ENCODE data around the gene TTC31. TPM values are rescaled to one million over a fixed set of nuclear protein-coding genes. Genes with fewer than 3 reads are reported as not detected.
"Not testable (repeated sequence)": the region's sequence is repeated elsewhere in the genome, so short reads cannot be mapped to it uniquely, and the experiment has no call there.

TTC31 gene
- polyA plus RNA-seq, 12 donors: 15.3 to 36.6 (median 19.2) TPM; not detected in 1

DNA sequence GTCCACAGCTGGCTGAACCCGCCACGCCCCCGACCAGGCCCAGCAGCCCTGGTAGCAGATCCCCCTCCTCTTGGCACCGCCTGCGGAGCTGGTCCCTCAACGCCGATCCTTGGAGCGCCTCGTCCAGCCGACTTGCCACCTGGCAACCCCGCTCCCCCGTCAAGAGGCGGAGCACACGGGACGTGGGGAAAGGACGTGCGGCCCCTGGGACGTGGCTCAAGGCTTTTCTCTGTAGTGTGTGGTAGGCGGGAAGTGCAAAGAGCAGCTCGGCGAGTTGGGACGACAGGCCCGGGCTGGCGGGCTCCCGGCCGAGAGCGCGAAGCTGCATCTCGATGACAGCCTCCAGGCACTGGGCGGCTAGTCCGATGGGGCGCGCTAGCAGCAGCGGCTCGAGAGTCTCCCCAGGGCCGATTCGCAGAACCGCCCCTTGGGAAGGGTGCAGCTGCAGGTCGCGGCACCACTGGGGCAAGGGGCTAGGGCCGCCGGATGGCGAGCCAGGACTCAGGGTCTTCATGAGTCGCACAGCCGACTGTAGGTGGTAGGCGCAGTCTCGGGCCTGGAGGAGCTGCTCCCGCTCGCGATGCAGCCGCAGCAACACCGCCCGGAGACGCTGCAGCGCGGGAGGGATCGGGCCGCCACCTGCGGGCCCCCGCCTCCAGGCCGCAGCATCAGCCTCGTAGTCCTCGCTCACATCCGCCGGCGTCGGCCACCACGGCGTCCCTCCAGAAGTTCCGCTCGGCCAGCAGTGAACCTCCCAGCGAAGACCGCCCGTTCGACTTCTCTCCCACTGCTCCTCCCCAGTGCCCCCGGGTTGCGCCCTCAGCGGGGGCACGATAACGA, 700 bp upstream of the TTC31 start:
- no peak for DNase-seq

DNA sequence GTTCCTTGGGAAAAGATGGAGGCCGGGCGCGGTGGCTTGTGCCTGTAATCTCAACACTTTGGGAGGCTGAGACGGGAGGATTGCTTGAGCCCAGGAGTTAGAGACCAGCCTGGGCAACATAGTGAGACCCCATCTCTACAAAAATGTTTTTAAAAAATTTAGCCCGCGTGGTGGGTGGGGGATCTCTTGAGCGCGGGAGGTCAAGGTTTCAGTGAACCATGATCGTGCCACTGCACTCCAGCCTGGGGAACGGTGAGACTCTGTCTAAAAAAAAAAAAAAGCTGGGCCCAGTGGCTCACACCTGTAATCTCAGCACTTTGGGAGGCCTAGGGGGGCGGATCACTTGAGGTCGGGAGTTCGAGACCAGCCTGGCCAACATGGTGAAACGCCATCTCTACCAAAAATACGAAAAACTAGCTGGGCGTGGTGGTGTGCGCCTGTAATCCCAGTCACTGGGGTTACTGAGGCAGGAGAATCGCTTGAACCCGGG, 839 bp downstream of the TTC31 start:
- DNase-seq: not testable (repeated sequence)

DNA sequence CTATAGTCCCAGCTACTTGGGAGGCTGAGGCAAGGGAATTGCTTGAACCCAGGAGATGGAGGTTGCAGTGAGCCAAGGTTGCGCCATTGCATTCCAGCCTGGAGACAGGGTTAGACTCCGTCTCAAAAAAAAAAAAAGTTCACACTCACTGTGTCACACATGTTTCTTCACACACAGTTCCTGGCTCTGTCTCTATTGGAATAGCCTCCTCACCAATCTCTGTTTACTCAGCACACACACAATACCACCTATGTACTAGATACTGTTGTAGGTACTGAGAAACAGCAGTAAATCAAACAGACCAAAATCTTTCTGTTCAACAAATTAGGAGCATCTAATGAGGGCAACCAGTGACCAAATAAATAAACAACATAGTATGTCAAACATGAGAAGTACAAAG, 3.3 kb downstream of the TTC31 start:
- no peak for DNase-seq

DNA sequence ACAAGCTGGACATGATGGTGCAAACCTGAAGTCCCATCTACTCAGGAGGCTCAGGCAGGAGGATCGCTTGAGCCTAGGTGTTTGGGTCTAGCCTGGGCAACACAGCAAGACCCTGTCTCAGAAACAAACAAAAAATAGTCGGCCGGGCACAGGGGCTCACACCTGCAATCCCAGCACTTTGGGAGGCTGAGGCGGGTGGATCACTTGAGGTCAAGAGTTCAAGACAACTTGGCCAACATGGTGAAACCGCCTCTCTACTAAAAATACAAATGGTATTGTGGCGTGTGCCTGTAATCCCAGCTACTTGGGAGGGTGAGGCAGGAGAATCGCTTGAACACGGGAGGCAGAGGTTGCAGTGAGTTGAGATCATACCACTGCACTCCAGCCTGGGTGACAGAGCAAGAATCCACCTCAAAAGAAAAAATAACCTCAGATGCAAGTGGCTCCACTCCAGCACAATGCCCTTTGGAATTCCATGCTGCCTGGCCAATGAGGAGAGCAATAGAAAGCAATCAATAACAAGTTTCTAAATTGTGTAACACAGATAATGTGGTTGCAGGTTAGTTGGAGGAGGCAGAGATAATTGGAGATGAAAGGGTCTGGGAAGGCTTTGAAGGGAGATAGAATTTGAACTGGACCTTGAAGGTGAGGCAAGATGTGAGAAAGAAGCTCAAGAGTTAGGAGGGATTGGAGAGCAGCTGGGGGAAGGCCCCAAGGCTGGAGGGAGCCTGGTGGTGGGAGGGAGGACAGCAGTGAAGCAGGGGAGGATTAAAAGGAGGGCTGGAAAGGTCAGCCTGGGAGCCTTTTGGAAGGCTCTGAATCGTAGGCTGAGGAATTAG, 6.0 kb downstream of the TTC31 start:
- DNase-seq: no peak

DNA sequence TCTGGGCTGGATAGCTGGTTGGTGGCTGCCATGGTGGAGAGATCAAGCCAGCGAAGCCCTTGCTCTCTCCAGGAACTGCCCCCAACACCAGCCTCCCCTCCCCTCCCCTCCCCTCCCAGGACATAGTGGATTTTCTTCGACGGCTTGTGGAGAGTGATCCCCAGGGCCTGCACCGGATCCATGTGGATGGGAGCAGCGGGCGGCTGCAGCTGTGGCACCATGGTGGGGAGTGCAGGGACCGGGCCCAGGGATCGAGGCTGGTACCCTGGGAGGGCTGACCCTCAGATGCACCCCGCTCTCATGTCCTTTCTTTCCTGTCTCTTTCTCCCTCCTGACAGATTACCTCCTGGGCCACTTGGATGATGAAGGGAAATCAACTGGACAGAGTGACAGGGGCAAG, 7.0 kb downstream of the TTC31 start:
- DNase-seq: no peak

DNA sequence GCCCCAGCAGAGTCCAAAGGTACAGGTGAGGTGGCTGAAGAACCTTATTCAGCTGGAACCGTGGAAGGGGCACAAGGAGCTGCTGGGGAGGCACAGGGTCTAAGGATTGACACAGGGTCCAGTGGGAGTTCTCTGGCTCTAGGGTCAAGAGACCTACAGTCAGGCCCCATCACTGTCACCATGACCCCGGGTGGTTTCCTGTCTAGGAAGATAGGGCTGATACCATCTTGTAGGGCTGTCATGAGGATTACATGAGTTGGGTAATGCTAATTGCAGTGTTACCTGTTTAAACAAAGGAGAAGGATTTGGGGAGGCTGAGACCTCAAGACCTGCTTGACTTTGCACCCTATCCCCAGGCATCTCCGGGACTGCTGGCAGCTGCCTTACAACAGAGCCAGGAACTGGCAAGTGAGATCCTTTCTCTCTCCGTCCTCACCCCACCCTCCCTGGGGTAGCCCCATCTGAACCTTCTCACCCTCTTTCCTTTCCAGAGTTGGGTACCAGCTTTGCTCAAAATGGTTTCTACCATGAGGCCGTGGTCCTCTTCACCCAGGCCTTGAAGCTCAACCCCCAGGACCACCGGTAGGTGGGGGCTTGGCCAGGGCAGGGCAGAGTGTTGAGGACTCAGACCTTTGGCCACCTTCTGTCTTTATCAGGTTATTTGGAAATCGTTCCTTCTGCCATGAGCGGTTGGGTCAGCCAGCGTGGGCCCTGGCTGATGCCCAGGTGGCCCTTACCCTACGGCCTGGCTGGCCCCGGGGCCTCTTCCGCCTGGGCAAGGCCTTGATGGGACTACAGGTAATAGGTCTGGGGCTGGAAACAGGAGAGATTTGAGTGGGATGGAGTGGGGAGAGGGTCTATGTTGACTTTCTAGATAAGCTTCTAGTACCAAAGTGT, 9.0 kb downstream of the TTC31 start:
- no peak for DNase-seq

DNA sequence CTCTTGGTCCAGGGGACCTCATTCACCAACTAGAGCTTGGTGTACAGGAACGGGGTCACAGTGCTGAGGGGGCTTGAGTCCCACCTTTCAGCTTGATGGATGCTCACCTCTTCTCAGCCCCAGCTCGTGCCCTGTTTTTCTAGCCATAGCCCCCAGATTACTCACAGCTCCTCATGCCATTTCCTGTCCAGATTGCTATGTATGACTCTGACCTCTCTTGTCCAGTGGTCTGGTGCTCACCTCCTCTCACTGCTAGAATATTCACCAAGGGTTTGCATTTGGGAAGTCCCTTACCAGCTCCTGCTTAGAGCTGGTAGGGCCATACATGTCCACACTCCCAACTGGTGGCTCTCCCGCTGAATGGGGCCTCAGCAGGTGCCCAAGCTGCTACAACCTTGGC, 10.7 kb downstream of the TTC31 start:
- no peak for DNase-seq

DNA sequence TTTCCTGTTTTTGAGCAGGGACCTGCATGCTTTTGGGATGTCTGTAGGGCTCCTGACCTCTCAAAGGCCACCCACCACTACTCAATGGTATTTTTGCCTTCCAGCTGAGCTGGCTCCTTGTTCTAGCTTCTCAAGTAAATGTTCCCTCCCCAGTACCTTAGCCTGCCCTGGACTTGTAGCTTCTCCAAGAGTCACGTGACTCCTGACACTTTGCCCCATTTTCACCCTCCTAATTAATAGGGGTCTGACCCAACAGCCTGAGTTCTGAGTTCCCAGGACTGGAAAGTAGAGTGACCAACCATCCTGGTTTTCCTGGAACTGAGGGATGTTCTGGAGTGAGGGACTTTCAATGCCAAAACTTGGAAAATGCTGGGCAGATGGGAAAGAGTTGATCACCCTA, 12.6 kb downstream of the TTC31 start:
- no peak for DNase-seq

DNA sequence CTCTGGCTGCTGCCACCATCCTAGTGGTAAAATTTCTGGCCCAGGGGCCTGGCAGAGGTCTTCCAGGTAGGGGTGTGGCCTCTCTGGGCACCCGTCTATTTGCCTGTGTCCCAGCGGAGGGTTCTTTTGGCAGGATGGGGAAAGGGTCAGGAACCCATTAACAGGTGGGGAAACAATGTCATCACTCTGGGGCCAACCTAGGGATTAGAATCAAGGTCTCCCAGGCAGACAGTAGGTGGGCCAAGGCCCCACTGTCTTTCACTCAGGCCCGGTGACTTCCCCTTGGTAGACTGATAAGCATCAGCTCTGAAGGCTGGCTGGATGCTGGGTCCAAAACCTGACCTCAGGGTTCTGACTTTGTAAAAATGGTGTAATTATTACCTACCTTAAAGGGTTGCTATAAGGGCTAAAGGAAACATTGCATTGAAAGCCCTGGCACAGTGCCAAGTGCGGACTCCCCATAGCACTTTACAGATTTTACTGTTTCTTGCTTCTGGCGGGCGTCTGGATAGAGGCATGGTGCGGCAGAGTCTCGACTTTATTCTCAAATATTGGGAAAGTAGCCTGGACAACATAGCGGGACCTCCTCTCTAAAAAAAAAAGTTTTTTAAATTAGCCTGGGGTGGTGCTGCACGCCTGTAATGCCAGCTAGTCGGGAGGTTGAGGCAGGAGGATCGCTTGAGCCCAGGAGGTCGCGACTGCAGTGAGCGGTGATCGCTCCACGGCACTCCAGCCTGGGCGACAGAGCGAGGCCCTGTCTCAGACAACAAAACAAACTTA, 14.3 kb downstream of the TTC31 start:
- no peak for DNase-seq

DNA sequence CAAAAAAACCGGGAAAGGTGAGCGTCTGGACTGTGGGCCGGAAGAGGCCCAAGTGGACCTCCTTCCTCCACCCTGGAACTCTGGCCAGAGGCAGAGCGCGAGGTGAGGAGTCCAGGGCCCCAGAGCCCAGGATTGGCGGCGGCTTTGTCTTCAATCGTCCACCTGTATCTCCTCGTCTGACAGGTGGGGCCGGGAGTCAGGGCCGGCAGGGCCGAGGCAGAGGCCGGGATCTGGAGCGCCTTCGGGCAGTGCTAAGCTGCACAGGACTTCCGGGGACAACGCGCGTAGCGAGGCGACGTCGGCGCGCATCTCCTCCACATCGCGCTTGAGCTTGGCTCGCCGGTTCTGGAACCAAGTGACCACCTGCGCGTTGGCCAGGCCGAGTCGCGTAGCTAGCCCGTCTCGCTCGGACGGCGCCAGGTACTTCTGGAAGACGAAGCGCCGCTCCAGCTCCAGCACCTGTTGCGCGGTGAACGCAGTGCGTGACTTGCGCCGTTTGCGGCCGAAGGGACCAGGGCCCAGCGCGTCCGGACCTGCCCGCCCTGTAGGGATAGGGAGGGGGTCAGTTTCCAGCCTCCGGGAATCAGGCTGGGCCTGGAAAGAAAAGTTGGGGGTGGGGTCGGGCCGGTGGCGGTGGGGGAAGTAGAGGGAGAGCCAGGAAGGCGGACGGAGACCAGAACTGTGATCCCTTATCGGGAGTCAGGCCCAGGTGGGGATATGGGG, 15.1 kb downstream of the TTC31 start:
- no peak for DNase-seq

DNA sequence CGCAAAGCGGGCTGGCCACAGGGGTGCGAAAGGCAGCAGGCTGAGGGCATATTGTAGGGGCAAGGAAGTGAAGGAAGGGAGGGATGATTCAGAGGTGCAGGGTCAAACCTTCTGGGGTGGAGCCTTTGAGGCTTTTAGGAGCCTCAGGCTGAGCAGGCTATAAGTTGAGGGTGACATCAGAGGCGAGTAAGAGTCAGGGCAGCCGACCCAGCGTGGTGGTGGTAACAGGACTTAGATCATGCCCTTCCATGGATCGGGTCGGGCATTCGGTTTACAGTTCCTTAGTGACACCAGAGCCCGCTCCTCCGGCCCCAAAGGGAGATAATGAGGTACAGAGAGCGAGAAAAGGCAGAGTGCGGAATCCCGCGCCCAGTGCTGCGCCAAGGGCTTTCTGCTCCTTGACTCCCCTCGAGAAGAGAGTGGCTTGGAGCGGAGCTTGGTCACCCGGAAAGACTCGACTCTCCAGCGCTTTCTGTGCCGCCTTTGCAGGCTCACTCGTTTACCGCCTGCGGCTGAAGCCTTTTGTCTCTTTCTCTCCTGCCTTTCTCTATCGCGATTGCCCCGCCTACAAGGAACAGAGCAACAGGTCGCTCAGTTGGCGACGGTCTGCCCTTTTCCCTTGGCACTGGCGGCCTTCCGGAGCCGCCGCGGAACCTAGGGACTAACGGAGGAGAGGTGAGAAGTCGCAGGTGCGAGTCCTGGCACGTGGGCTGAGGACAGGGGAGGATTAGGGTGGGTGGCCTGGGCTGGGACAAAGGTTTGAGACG, 15.8 kb downstream of the TTC31 start:
- no peak for DNase-seq

DNA sequence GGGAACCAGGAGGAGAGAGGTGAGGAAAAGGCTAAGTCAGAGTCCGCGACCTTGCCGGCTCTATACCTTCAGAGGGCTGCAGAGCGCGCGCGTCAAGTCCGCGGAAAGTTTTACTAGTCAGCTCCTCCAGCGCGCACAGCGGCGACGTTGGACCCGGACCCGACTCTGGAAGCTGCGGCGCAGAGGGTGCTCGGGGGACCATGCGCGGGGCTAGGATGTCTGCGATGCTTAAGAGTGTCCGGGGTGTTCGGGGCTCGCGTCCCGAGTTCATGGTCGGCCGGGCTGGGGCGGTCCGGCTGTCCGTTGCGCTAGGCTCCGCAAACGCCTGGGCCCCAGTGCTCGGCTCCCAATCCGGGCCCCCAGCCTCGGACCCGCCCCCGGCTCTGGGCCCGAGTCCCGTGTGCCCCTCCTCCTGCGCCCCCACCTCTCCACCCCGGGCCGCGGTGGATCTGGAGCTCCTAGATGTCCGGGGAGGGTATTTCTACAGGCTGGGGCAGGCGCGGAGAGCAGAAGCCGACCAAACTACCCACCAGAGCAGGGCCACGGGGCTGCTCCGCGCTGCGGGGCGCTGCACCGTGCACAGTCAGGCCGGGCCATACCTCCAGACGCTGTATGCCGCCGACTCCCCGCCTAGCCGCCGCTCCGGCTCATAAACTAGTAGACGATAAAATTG, 16.5 kb downstream of the TTC31 start, which contains the start of gene LBX2:
Gene LBX2, minus strand, starts transcription at position 337 of the 673 bp plus-strand sequence. Its CDS starts 66 bp downstream, at position 271.
- no peak for DNase-seq

DNA sequence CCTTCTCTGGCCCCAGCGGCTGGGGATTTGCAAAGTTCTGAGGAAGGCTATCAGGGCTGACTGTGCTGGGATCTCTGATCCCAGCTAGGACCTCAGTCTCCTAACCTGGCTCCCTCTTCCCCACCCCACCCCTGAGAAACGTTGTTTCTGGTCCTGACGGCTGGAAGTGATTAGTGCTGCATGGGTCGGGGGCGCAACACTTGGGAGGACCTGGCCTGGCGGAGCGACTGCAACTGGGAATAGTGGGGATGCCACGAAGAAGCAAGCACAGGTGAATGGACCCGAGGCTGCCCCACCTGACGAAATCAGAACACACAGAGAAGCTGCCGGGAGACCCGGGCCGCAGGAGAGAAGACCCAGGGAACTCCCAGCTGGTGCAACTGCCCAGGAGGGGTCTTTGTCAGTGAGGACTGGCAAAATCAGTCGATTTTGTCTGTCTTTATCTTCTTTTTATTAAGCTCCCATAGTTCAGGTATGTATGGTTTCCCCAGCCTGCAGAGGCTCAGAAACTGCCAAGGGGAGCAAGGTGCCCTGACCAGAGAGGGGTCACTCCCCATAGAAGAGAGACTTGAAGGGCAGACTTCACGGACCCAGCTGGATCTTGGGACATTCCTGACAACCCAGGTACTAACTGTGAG, 17.2 kb downstream of the TTC31 start:
- no peak for DNase-seq

DNA sequence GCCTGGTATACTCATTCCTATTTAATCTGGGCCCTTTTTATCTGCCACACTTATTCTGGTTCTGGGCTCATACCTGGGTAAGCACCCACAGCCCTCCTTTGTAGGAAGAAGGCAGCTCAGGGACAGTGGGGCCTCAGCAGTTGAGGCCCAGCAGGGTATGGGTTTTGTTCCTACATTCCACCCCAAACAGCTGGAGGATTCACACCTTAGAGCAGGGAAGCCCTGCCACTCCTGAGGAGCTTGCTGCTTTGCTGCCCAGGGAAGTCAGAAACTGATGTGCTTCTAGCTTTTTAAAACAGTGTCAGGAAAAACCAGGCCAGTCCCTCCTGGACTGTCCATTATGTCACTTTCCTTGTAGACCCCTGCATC, 17.7 kb downstream of the TTC31 start:
- DNase-seq: no peak

DNA sequence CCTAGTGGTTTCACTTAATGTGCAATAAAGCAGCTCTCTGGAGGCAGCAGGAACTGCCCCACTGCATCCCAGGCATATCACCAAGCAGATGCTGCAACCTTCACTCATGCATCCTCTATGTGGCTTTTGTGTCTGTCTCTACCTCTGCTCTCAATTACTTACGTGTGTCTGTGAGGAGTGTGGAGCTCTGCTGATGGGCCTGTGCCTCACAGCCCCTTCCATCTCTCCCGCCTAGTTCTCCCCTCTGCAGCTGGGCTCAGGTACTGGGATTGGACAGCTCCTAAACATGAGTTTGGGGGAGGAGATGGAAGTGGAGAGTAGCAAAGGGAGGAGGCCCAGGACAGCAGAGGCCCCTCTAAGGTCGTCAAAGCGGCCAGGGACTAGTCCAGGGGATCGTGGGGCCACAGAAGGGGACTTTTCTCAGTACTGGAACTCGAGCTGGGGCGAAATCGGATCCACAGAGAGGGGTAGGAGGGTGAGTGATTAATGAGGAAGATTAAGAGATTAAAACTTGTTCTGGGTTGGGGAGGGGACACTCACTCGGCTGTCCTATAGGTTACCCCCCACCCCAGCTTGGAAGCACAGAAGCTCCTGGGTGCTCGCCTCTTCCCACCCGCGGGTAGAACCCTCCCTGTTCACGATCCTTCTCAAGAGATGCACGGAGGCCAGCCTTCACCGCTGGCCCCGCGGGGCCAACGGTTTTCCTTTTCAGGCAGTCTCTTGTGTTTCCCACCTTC, 18.6 kb downstream of the TTC31 start:
- no peak for DNase-seq

DNA sequence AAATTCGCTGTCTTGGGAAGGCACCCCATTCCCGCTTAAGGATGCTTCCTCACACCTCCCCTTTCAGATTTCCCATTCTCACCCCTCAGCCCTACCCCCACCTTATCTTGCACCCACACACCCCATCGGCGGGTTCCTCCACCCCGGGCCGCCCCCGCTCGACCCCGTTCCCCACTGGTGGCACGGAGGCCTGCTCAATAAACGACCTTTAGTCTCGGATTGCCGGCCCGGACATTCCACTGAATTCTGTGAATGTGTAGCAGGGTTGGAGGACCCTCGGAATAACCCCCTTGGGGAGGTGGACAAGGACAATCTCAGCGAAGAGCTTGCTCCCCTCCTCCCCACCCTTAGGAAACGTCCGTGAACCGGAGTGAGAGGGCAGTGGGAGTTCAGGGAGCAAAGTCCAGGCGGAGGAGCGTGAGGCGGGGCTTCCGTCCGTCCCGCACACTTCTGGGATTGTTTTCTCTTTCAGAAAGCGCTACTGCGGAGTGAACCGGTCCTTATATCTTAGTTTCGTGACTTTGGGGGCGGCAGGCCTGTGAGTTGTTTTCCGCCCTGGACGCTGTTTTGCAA, 19.4 kb downstream of the TTC31 start:
- DNase-seq: no peak

Measured in muscle of arm (tissue), 12 donors.